Mesothelial cell of epicardium (in vitro differentiated cells): ENCODE measurements around the gene MYO6. TPM values are rescaled to one million over a fixed set of nuclear protein-coding genes. Genes with fewer than 3 reads are reported as not detected.
"Not testable (repeated sequence)": the region's sequence is repeated elsewhere in the genome, so short reads cannot be mapped to it uniquely, and the experiment has no call there.

Source experiments
- DNase-seq, 2 experiments: peaks; one replicate each; pipeline ENCODE4 v3.0.0; 2021; ENCODE audit warnings: low spot score in 2 of 2; ENCODE audit not compliant: unreplicated experiment in 2 of 2
- H3K27ac Mint-ChIP-seq: 2 replicates; pipeline ENCODE4 v1.8.0; 2021; ENCODE audit warnings: mixed read lengths
- H3K27me3 Mint-ChIP-seq: 2 replicates; pipeline ENCODE4 v1.8.0; 2021; ENCODE audit warnings: low read depth, mixed read lengths
- H3K36me3 Mint-ChIP-seq: 2 replicates; pipeline ENCODE4 v1.8.0; 2021; ENCODE audit warnings: mixed read lengths
- H3K4me1 Mint-ChIP-seq: 2 replicates; pipeline ENCODE4 v1.8.0; 2021; ENCODE audit warnings: mixed read lengths
- H3K4me3 Mint-ChIP-seq: 2 replicates; pipeline ENCODE4 v1.8.0; 2021; ENCODE audit warnings: mild to moderate bottlenecking, moderate library complexity, mixed read lengths
- H3K9me3 Mint-ChIP-seq: 2 replicates; pipeline ENCODE4 v1.8.0; 2021; ENCODE audit warnings: mixed read lengths
- total RNA-seq: library from RNA; stranded (reverse); gene quantifications from 3 replicates; pipeline ENCODE4 v1.2.1, GENCODE V29; 2021
- TF ChIP-seq, protein P1 (sequence below): fragments of 200-600 bp; sonication (generic); IDR thresholded peaks from one replicate; pipeline ENCODE4 v1.5.0; 2021; ENCODE audit warnings: antibody characterized with exemption; ENCODE audit not compliant: unreplicated experiment

Gene MYO6
- total RNA-seq, 1 donor from 2014 or later: 70.0 TPM

DNA sequence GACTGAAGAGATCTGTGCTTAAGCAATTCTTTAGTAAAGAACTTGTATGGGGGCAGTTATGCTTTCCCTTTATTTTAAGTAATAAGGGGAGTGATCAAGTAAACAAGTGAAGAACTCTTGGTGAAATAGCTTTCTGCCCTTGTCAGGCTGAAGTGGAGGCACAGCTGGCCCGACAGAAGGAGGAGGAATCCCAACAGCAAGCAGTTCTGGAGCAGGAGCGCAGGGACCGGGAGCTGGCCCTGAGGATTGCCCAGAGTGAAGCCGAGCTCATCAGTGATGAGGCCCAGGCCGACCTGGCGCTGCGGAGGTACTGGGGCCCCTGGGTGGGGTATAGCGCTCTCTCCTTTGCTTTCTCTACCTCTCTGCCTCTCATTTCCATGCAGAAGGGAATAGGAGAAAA, 143.3 kb downstream of the MYO6 start:
- H3K4me3 Mint-ChIP-seq: no peak overlapping the region
- no peak overlapping the region for H3K27ac Mint-ChIP-seq
- TF ChIP-seq, protein P1, sequence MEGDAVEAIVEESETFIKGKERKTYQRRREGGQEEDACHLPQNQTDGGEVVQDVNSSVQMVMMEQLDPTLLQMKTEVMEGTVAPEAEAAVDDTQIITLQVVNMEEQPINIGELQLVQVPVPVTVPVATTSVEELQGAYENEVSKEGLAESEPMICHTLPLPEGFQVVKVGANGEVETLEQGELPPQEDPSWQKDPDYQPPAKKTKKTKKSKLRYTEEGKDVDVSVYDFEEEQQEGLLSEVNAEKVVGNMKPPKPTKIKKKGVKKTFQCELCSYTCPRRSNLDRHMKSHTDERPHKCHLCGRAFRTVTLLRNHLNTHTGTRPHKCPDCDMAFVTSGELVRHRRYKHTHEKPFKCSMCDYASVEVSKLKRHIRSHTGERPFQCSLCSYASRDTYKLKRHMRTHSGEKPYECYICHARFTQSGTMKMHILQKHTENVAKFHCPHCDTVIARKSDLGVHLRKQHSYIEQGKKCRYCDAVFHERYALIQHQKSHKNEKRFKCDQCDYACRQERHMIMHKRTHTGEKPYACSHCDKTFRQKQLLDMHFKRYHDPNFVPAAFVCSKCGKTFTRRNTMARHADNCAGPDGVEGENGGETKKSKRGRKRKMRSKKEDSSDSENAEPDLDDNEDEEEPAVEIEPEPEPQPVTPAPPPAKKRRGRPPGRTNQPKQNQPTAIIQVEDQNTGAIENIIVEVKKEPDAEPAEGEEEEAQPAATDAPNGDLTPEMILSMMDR: no peak

GRCh38 chr6:75893058-75893775, 144.2 kb downstream of the MYO6 start:
- TF ChIP-seq, protein P1: peak; percentile 93
- Mint-ChIP-seq H3K36me3 (peaks cover 13% of the 10 kb centered on the region), H3K27me3 (no peaks in the 10 kb centered on the region), H3K4me3 (no peak overlapping the region), H3K27ac (no peak overlapping the region), H3K9me3 (peaks cover 3% of the 10 kb centered on the region), H3K4me1 (peaks cover 3% of the 10 kb centered on the region)
- no peak for DNase-seq

More for the DNA sequence above, 143.3 kb downstream of the MYO6 start:
- peaks cover 13% of the 10 kb centered on the region for H3K36me3 Mint-ChIP-seq
- H3K4me1 Mint-ChIP-seq: peaks cover 3% of the 10 kb centered on the region
- H3K9me3 Mint-ChIP-seq: peaks cover 3% of the 10 kb centered on the region
- H3K27me3 Mint-ChIP-seq: no peaks in the 10 kb centered on the region
- no peak for DNase-seq

GRCh38 chr6:75893776-75894152, 144.7 kb downstream of the MYO6 start:
- H3K4me1 Mint-ChIP-seq: peaks cover 3% of the 10 kb centered on the region
- TF ChIP-seq, protein P1: no peak
- no peak overlapping the region for H3K27ac Mint-ChIP-seq
- no peak for DNase-seq
- peaks cover 11% of the 10 kb centered on the region for H3K36me3 Mint-ChIP-seq
- no peaks in the 10 kb centered on the region for H3K27me3 Mint-ChIP-seq
- peaks cover 3% of the 10 kb centered on the region for H3K9me3 Mint-ChIP-seq
- no peak overlapping the region for H3K4me3 Mint-ChIP-seq

DNA sequence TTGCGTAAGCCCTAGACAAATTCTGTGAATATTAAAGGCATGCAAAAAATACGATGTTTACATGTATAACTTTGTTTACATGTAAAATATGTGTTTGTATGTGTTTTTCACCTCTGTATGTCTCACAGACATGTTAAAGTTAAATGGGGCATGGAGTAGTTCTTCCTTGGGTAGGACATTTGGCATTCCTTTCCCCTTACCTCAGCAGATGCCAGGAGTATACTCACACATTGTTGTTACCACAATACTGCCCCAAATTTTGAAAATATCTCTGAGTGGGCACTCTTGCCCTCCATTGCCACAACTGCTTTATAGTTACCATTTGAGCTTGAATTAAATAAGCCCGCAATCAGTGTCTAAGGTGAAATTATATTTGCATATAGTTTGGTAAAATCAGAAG, 147.5 kb downstream of the MYO6 start:
- H3K9me3 Mint-ChIP-seq: peaks cover 4% of the 10 kb centered on the region
- H3K27me3 Mint-ChIP-seq: no peaks in the 10 kb centered on the region
- no peak overlapping the region for H3K4me3 Mint-ChIP-seq
- TF ChIP-seq, protein P1: no peak
- H3K4me1 Mint-ChIP-seq: peaks cover 3% of the 10 kb centered on the region
- peaks cover 11% of the 10 kb centered on the region for H3K36me3 Mint-ChIP-seq
- no peak overlapping the region for H3K27ac Mint-ChIP-seq
- DNase-seq: no peak

DNA sequence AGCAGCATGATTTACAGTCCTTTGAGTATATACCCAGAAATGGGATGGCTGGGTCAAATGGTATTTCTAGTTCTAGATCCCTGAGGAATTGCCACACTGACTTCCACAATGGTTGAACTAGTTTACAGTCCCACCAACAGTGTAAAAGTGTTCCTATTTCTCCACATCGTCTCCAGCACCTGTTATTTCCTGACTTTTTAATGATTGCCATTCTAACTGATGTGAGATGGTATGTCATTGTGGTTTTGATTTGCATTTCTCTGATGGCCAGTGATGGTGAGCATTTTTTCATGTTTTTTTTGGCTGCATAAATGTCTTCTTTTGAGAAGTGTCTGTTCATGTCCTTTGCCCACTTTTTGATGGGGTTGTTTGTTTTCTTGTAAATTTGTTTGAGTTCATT, 151.2 kb downstream of the MYO6 start:
- H3K36me3 Mint-ChIP-seq: peaks cover 22% of the 10 kb centered on the region
- H3K4me3 Mint-ChIP-seq, H3K27ac Mint-ChIP-seq, DNase-seq, H3K27me3 Mint-ChIP-seq, H3K4me1 Mint-ChIP-seq: not testable (repeated sequence)
- peaks cover 11% of the 10 kb centered on the region for H3K9me3 Mint-ChIP-seq

DNA sequence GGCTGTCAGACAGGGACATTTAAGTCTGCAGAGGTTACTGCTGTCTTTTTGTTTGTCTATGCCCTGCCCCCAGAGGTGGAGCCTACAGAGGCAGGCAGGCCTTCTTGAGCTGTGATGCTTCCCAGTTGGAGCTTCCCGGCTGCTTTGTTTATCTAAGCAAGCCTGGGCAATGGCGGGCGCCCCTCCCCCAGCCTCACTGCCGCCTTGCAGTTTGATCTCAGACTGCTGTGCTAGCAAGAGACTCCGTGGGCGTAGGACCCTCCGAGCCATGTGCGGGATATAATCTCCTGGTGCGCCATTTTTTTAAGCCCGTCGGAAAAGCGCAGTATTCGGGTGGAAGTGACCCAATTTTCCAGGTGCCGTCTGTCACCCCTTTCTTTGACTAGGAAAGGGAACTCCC, 156.1 kb downstream of the MYO6 start:
- Mint-ChIP-seq H3K4me1 (peaks cover 14% of the 10 kb centered on the region), H3K9me3 (peaks cover 13% of the 10 kb centered on the region), H3K36me3 (peaks cover 33% of the 10 kb centered on the region)
- not testable (repeated sequence) for H3K27me3 Mint-ChIP-seq, DNase-seq, H3K4me3 Mint-ChIP-seq, H3K27ac Mint-ChIP-seq
